ENCODE data around the gene FAHD2A.

Gene FAHD2A

DNA sequence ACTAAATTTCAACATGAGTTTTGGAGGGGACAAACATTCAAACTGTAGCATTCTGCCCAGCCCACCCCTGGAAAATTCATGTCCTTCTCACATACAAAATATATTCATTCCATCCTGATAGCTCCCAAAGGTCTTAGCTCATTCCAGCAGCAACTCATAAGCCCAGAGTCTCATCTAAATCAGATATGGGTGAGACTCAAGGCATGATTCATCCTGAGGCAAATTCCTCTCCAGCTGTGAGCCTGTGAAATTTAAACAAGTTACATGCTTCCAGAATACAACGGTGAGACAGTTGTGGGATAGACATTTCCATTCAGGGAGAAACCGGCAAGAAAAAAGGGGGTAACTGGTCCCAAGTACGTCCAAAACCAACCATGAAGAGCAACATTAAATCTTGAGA lies 43.5 kb upstream of the FAHD2A start:
- Histone ChIP-seq H3K4me1 (ENCODE audit: control insufficient read depth in 5 of 5, insufficient read depth in 5 of 5, low read length in 5 of 5) (peaks cover 0 to 4% (median 0%) of the 10 kb centered on the region in 5 donors), H3K27ac (ENCODE audit: low read depth, low read length) (no peak overlapping the region), H3K27me3 (ENCODE audit: control insufficient read depth in 5 of 5, insufficient read depth in 4 of 5, low read length in 5 of 5) (peaks cover 0 to 3% (median 0%) of the 10 kb centered on the region in 5 donors), H3K9ac (ENCODE audit: low read length in 5 of 5) (no peak overlapping the region), H3K9me3 (ENCODE audit: control insufficient read depth in 5 of 5, low read length in 5 of 5) (peaks cover 0 to 2% (median 0%) of the 10 kb centered on the region in 5 donors), H3K36me3 (ENCODE audit: control insufficient read depth in 5 of 5, insufficient read depth in 5 of 5, low read length in 5 of 5) (no peaks in the 10 kb centered on the region), H3K4me3 (ENCODE audit: low read depth in 1 of 5, low read length in 5 of 5) (no peak overlapping the region)

DNA sequence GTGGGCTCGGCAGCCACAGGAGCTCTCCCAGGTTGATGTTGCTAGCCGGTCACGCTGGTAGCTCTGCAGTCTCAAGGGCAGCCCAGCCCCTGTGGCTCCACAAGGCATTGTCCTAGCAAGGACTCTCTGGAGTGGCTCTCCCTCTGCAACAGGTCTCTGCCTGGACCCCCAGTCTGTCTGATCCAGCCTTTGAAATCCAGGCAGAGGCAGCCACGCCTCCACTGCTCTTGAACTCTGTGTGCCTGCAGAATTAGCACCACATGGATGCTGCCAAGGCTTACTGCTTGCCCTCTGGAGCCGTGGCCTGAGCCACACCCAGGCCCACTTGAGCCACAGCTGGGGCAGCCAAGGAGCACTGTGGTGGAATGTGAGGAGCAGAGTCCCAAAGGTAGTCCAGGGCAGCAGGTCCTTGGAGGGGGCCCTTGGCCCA lies 43.0 kb upstream of the FAHD2A start:
- peaks cover 0 to 3% (median 0%) of the 10 kb centered on the region in 5 donors for H3K27me3 ChIP-seq (ENCODE audit: control insufficient read depth in 5 of 5, insufficient read depth in 4 of 5, low read length in 5 of 5)
- no peak overlapping the region for H3K9ac ChIP-seq (ENCODE audit: low read length in 5 of 5)
- no peak overlapping the region for H3K4me3 ChIP-seq (ENCODE audit: low read depth in 1 of 5, low read length in 5 of 5)
- H3K9me3 ChIP-seq (ENCODE audit: control insufficient read depth in 5 of 5, low read length in 5 of 5) = peaks cover 0 to 2% (median 0%) of the 10 kb centered on the region in 5 donors
- no peaks in the 10 kb centered on the region for H3K36me3 ChIP-seq (ENCODE audit: control insufficient read depth in 5 of 5, insufficient read depth in 5 of 5, low read length in 5 of 5)
- H3K27ac ChIP-seq (ENCODE audit: low read depth, low read length) = no peak overlapping the region
- peaks cover 0 to 4% (median 0%) of the 10 kb centered on the region in 5 donors for H3K4me1 ChIP-seq (ENCODE audit: control insufficient read depth in 5 of 5, insufficient read depth in 5 of 5, low read length in 5 of 5)

DNA sequence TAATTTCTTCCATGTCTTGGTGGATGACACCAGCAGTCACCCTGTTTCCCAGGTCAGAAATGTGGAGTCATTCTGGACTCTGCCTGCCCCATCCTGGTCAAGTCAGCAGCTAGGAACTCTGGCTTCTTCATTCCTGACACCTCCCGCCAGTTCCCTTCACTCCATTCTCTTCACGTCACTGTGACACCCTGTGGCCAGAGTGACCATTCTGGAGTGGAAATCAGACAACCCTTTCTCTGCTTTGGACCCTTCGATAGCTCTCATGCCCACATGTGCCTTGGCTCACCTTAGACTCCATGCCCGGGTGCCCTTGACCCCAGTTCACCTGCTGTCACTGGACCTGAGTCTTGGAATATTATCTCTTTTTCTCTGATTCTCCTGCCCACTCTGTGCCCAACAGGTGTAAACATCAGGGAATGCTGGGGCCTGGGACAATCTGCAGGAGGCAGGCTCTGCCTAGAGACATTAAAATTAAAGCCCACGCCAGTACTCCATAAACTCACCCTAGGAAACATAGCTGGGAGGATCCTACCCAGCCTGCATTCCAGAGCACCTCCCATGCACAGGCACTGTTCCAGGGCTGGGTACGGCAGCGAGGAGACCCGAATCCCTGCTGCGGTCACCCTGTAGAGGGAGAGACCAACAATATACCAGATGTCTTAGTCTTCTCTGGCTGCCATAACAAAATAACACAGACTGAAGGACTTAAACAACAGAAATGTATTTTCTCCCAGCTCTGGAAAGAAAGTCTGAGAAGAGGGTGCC lies 41.1 kb upstream of the FAHD2A start:
- Histone ChIP-seq H3K9me3 (ENCODE audit: control insufficient read depth in 5 of 5, low read length in 5 of 5) (peaks cover 0 to 2% (median 0%) of the 10 kb centered on the region in 5 donors), H3K27ac (ENCODE audit: low read depth, low read length) (no peak overlapping the region), H3K27me3 (ENCODE audit: control insufficient read depth in 5 of 5, insufficient read depth in 4 of 5, low read length in 5 of 5) (peaks cover 0 to 3% (median 0%) of the 10 kb centered on the region in 5 donors), H3K36me3 (ENCODE audit: control insufficient read depth in 5 of 5, insufficient read depth in 5 of 5, low read length in 5 of 5) (no peaks in the 10 kb centered on the region), H3K9ac (ENCODE audit: low read length in 5 of 5) (no peak overlapping the region), H3K4me1 (ENCODE audit: control insufficient read depth in 5 of 5, insufficient read depth in 5 of 5, low read length in 5 of 5) (peaks cover 0 to 4% (median 0%) of the 10 kb centered on the region in 5 donors), H3K4me3 (ENCODE audit: low read depth in 1 of 5, low read length in 5 of 5) (no peak overlapping the region)

DNA sequence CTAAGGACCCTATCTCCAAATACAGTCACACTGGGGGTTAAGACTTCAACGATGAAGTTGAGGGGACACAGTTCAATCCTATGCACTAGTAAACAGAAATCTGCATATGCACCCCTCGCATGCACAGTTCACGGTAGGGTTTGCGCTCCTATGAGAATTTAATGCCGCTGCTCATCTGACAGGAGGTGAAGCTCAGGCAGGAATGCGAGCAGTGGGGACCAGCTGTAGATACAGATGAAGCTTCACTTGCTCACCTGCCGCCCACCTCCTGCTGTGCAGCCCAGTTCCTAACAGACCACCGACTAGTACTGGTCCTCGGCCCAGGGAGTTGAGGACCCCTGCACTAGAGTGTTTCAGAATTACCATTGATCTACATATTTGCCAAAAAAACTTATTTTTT lies 40.0 kb upstream of the FAHD2A start:
- no peaks in the 10 kb centered on the region for H3K9me3 ChIP-seq (ENCODE audit: control insufficient read depth in 5 of 5, low read length in 5 of 5)
- H3K4me3 ChIP-seq (ENCODE audit: low read depth in 1 of 5, low read length in 5 of 5) = no peak overlapping the region
- peaks cover 0 to 4% (median 0%) of the 10 kb centered on the region in 5 donors for H3K4me1 ChIP-seq (ENCODE audit: control insufficient read depth in 5 of 5, insufficient read depth in 5 of 5, low read length in 5 of 5)
- no peak overlapping the region for H3K27ac ChIP-seq (ENCODE audit: low read depth, low read length)
- H3K36me3 ChIP-seq (ENCODE audit: control insufficient read depth in 5 of 5, insufficient read depth in 5 of 5, low read length in 5 of 5) = no peaks in the 10 kb centered on the region
- H3K9ac ChIP-seq (ENCODE audit: low read length in 5 of 5) = no peak overlapping the region
- H3K27me3 ChIP-seq (ENCODE audit: control insufficient read depth in 5 of 5, insufficient read depth in 4 of 5, low read length in 5 of 5) = peaks cover 0 to 3% (median 0%) of the 10 kb centered on the region in 5 donors

DNA sequence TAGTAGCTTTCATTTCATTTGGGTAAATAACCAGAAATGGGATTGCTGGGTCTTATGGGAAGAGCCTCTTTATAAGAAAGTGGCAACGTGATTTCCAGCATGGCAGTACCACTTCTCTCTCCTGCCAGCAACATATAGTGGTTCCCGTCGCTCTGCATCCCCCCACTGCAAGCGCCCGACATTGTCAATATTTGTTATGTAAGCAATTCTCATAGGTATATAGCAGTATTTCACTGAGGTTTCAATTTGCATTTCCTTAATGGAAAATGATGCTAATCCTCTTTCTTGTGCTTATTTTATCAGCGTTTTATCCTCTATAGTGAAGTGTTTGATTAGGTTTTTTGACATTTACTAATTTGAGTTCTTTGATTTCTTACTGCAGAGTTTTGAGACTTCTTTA lies 36.0 kb upstream of the FAHD2A start:
- Histone ChIP-seq H3K9ac (ENCODE audit: low read length in 5 of 5) (no peak overlapping the region), H3K4me1 (ENCODE audit: control insufficient read depth in 5 of 5, insufficient read depth in 5 of 5, low read length in 5 of 5) (no peaks in the 10 kb centered on the region), H3K27ac (ENCODE audit: low read depth, low read length) (no peak overlapping the region), H3K9me3 (ENCODE audit: control insufficient read depth in 5 of 5, low read length in 5 of 5) (peaks cover 0 to 3% (median 0%) of the 10 kb centered on the region in 5 donors), H3K36me3 (ENCODE audit: control insufficient read depth in 5 of 5, insufficient read depth in 5 of 5, low read length in 5 of 5) (no peaks in the 10 kb centered on the region), H3K4me3 (ENCODE audit: low read depth in 1 of 5, low read length in 5 of 5) (no peak overlapping the region), H3K27me3 (ENCODE audit: control insufficient read depth in 5 of 5, insufficient read depth in 4 of 5, low read length in 5 of 5) (no peaks in the 10 kb centered on the region)

DNA sequence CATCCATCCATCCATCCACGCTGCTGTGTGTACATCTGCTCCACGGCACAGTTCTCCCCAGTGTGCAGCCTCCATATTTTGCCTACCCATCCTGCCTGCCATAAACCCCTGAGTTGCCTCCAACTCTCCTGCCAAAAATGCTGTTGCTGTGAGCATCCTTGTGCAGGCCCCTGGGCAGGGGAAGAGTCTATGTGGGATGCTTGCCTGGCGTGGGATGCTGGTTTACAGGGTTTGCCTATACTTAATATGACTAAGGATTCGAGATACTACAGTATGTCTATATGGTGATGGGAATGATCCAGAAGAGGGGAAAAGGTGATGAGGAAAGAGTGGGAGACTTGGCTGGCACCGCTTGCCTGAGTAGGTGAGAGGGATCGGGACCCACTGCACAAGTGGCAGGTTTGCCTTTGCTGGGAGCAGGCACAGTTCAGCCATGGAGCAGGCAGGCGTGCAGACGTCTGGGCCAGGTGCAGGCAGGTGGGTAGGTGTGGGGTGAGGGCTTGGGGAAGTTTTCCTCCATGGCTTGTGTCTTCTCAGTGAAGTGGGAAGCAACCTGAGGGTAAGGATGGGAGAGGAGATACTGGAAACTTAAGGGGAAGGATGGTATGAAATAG lies 30.2 kb upstream of the FAHD2A start:
- Histone ChIP-seq H3K4me1 (ENCODE audit: control insufficient read depth in 5 of 5, insufficient read depth in 5 of 5, low read length in 5 of 5) (no peaks in the 10 kb centered on the region), H3K27ac (ENCODE audit: low read depth, low read length) (no peak overlapping the region), H3K27me3 (ENCODE audit: control insufficient read depth in 5 of 5, insufficient read depth in 4 of 5, low read length in 5 of 5) (peaks cover 0 to 10% (median 4%) of the 10 kb centered on the region in 5 donors), H3K36me3 (ENCODE audit: control insufficient read depth in 5 of 5, insufficient read depth in 5 of 5, low read length in 5 of 5) (peaks cover 0 to 3% (median 0%) of the 10 kb centered on the region in 5 donors), H3K9ac (ENCODE audit: low read length in 5 of 5) (no peak overlapping the region), H3K9me3 (ENCODE audit: control insufficient read depth in 5 of 5, low read length in 5 of 5) (peaks cover 0 to 3% (median 0%) of the 10 kb centered on the region in 5 donors), H3K4me3 (ENCODE audit: low read depth in 1 of 5, low read length in 5 of 5) (no peak overlapping the region)

DNA sequence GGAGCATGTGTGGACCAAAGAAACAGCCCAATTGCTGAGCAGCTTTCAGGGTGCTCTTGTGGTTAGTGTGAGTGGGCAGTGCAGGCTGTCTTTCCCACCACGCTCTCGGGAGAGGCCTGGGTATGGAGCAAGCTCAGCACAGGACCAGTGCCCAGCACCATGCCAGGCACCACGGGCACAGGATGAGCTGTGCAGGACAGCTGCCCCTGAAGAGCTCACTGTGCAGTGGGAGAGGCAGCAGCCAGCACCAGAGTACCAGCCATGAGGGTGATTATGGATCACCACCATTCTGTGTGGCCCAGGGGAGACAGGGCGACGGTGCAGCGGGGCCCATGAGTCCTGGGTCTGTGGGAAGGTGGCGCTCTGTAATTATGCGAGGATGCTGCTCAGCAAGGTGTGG lies 29.7 kb upstream of the FAHD2A start:
- H3K36me3 ChIP-seq (ENCODE audit: control insufficient read depth in 5 of 5, insufficient read depth in 5 of 5, low read length in 5 of 5) = peaks cover 0 to 7% (median 0%) of the 10 kb centered on the region in 5 donors
- no peak overlapping the region for H3K27ac ChIP-seq (ENCODE audit: low read depth, low read length)
- peaks cover 0 to 10% (median 4%) of the 10 kb centered on the region in 5 donors for H3K27me3 ChIP-seq (ENCODE audit: control insufficient read depth in 5 of 5, insufficient read depth in 4 of 5, low read length in 5 of 5)
- H3K4me3 ChIP-seq (ENCODE audit: low read depth in 1 of 5, low read length in 5 of 5) = no peak overlapping the region
- H3K9me3 ChIP-seq (ENCODE audit: control insufficient read depth in 5 of 5, low read length in 5 of 5) = peaks cover 0 to 3% (median 0%) of the 10 kb centered on the region in 5 donors
- no peaks in the 10 kb centered on the region for H3K4me1 ChIP-seq (ENCODE audit: control insufficient read depth in 5 of 5, insufficient read depth in 5 of 5, low read length in 5 of 5)
- H3K9ac ChIP-seq (ENCODE audit: low read length in 5 of 5) = no peak overlapping the region

DNA sequence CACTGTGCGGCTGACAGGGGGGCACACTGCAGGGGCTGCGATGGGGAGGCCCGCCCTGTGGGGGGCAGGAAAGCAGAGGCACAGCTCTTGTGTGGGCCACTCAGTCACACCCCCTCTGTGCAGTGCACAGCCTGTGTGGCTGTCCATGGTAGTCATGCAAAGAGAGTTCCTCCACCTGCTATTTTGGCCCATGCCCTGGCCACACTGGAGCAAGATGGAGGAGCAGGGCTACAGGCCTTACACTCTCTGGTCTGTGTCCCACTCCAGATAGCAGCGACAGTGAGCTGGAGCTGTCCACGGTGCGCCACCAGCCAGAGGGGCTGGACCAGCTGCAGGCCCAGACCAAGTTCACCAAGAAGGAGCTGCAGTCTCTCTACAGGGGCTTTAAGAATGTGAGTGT lies 28.5 kb upstream of the FAHD2A start:
- no peak overlapping the region for H3K4me3 ChIP-seq (ENCODE audit: low read depth in 1 of 5, low read length in 5 of 5)
- H3K27ac ChIP-seq (ENCODE audit: low read depth, low read length) = no peak overlapping the region
- peaks cover 0 to 10% (median 4%) of the 10 kb centered on the region in 5 donors for H3K27me3 ChIP-seq (ENCODE audit: control insufficient read depth in 5 of 5, insufficient read depth in 4 of 5, low read length in 5 of 5)
- H3K4me1 ChIP-seq (ENCODE audit: control insufficient read depth in 5 of 5, insufficient read depth in 5 of 5, low read length in 5 of 5) = no peaks in the 10 kb centered on the region
- H3K9me3 ChIP-seq (ENCODE audit: control insufficient read depth in 5 of 5, low read length in 5 of 5) = peaks cover 0 to 3% (median 0%) of the 10 kb centered on the region in 5 donors
- no peak overlapping the region for H3K9ac ChIP-seq (ENCODE audit: low read length in 5 of 5)
- peaks cover 0 to 8% (median 0%) of the 10 kb centered on the region in 5 donors for H3K36me3 ChIP-seq (ENCODE audit: control insufficient read depth in 5 of 5, insufficient read depth in 5 of 5, low read length in 5 of 5)

DNA sequence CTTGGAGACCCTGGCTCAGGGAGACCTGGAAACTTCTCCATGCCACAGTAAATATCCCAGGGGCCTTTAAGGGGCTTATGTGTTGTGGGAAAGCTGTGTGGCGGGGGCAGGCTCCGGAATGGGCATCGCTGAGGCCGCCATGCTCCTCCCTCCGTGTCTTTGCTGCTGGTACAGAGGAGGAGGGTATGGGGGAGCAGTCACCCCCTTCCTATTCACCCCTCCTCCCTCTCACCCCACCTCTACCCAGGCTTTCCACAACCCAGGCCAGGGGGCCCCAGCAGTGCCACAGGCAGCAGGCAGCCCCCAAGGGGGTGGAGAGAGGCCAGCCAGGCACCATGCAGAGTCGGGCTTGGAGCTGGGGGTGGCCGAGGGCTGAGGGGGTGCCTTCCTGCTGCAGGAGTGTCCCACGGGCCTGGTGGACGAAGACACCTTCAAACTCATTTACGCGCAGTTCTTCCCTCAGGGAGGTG lies 28.0 kb upstream of the FAHD2A start:
- peaks cover 0 to 3% (median 0%) of the 10 kb centered on the region in 5 donors for H3K9me3 ChIP-seq (ENCODE audit: control insufficient read depth in 5 of 5, low read length in 5 of 5)
- H3K27ac ChIP-seq (ENCODE audit: low read depth, low read length) = no peak overlapping the region
- H3K27me3 ChIP-seq (ENCODE audit: control insufficient read depth in 5 of 5, insufficient read depth in 4 of 5, low read length in 5 of 5) = peaks cover 0 to 10% (median 4%) of the 10 kb centered on the region in 5 donors
- no peak overlapping the region for H3K9ac ChIP-seq (ENCODE audit: low read length in 5 of 5)
- H3K4me1 ChIP-seq (ENCODE audit: control insufficient read depth in 5 of 5, insufficient read depth in 5 of 5, low read length in 5 of 5) = no peaks in the 10 kb centered on the region
- H3K4me3 ChIP-seq (ENCODE audit: low read depth in 1 of 5, low read length in 5 of 5) = no peak overlapping the region
- H3K36me3 ChIP-seq (ENCODE audit: control insufficient read depth in 5 of 5, insufficient read depth in 5 of 5, low read length in 5 of 5) = peaks cover 0 to 8% (median 0%) of the 10 kb centered on the region in 5 donors

DNA sequence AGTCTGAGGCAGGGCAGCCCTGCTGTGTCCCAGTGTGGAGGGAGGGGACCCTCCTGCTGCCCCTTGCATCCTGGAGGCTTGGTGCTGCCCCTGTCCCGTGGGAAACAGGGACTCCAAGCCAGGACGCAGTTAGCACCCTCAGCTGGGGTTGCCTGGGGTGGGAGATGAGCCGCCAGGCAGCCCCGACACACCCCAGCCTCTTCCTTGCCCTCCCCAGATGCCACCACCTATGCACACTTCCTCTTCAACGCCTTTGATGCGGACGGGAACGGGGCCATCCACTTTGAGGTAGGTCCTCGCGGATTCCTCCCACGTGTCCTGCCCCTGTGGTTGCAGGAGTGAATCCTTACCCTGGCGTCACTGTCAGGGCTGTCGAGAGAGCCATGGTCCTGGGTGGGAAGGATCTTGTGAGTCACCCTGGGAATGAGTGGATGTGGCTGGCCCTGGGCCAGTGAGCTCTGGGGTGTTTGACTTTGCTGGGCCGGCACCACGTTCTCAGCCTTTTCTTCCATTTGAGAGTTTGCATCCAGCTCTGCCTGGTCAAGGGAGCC lies 27.5 kb upstream of the FAHD2A start:
- H3K9ac ChIP-seq (ENCODE audit: low read length in 5 of 5) = no peak overlapping the region
- H3K4me1 ChIP-seq (ENCODE audit: control insufficient read depth in 5 of 5, insufficient read depth in 5 of 5, low read length in 5 of 5) = no peaks in the 10 kb centered on the region
- H3K9me3 ChIP-seq (ENCODE audit: control insufficient read depth in 5 of 5, low read length in 5 of 5) = peaks cover 0 to 3% (median 0%) of the 10 kb centered on the region in 5 donors
- H3K36me3 ChIP-seq (ENCODE audit: control insufficient read depth in 5 of 5, insufficient read depth in 5 of 5, low read length in 5 of 5) = peaks cover 0 to 8% (median 0%) of the 10 kb centered on the region in 5 donors
- H3K27ac ChIP-seq (ENCODE audit: low read depth, low read length) = no peak overlapping the region
- H3K27me3 ChIP-seq (ENCODE audit: control insufficient read depth in 5 of 5, insufficient read depth in 4 of 5, low read length in 5 of 5) = peaks cover 0 to 10% (median 4%) of the 10 kb centered on the region in 5 donors
- no peak overlapping the region for H3K4me3 ChIP-seq (ENCODE audit: low read depth in 1 of 5, low read length in 5 of 5)

All from subcutaneous abdominal adipose tissue (tissue), 5 donors.